ENCODE data around the gene CFAP90.

DNA sequence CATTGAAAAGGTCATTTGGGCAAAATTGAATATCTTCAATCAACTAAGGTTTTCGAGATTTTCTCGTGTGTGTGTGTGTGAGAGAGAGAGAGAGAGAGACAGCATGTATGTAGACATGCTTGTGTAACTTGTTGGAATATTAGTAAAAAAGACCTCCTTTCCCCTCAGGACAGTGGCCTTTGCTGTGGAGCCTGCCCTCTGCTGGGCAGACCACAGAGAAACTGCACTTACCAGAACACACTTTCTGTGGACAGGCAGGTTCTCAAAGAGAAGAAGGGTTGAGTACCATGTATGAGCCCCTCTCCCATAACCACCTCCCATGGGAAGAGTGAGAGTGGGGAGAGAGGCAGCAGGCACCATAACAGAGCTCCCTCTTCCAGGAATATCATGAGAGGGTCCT, 45.6 kb downstream of the CFAP90 start:
- TF ChIP-seq, protein P1, sequence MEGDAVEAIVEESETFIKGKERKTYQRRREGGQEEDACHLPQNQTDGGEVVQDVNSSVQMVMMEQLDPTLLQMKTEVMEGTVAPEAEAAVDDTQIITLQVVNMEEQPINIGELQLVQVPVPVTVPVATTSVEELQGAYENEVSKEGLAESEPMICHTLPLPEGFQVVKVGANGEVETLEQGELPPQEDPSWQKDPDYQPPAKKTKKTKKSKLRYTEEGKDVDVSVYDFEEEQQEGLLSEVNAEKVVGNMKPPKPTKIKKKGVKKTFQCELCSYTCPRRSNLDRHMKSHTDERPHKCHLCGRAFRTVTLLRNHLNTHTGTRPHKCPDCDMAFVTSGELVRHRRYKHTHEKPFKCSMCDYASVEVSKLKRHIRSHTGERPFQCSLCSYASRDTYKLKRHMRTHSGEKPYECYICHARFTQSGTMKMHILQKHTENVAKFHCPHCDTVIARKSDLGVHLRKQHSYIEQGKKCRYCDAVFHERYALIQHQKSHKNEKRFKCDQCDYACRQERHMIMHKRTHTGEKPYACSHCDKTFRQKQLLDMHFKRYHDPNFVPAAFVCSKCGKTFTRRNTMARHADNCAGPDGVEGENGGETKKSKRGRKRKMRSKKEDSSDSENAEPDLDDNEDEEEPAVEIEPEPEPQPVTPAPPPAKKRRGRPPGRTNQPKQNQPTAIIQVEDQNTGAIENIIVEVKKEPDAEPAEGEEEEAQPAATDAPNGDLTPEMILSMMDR (IDR thresholded peaks at IDR 0.05), result no peak
- TF ChIP-seq POLR2A (IDR thresholded peaks at IDR 0.05), result no peak
- TF ChIP-seq EP300 (IDR thresholded peaks at IDR 0.05), result no peak

All from sigmoid colon (tissue), 4 donors.